ENCODE results near the gene USP34. TPM values are rescaled to one million over a fixed set of nuclear protein-coding genes. Genes with fewer than 3 reads are reported as not detected.
"Not testable (repeated sequence)": the region's sequence is repeated elsewhere in the genome, so short reads cannot be mapped to it uniquely, and the experiment has no call there.

USP34 gene
- total RNA-seq, 1 donor from 2014 or later: 157 TPM

GRCh38 chr2:61158356-61158955 lies 312.4 kb downstream of the USP34 start:
- H3K36me3 Mint-ChIP-seq: peaks cover 27% of the 10 kb centered on the region
- no peaks in the 10 kb centered on the region for H3K27me3 Mint-ChIP-seq (ENCODE audit: low read depth)
- no peak for DNase-seq (ENCODE audit: low spot score in 2 of 2, unreplicated experiment in 2 of 2)
- peaks cover 9% of the 10 kb centered on the region for H3K9me3 Mint-ChIP-seq
- no peak overlapping the region for H3K4me3 Mint-ChIP-seq
- no peak overlapping the region for H3K27ac Mint-ChIP-seq
- TF ChIP-seq CTCF (IDR thresholded peaks at IDR 0.05; ENCODE audit: unreplicated experiment): no peak
- H3K4me1 Mint-ChIP-seq: no peaks in the 10 kb centered on the region

GRCh38 chr2:61157371-61158003 lies 313.4 kb downstream of the USP34 start:
- TF ChIP-seq CTCF (IDR thresholded peaks at IDR 0.05; ENCODE audit: unreplicated experiment): no peak
- no peak for DNase-seq (ENCODE audit: low spot score in 2 of 2, unreplicated experiment in 2 of 2)
- Mint-ChIP-seq H3K4me3 (no peak overlapping the region), H3K9me3 (peaks cover 9% of the 10 kb centered on the region), H3K27me3 (ENCODE audit: low read depth) (no peaks in the 10 kb centered on the region), H3K4me1 (no peaks in the 10 kb centered on the region), H3K36me3 (peaks cover 23% of the 10 kb centered on the region), H3K27ac (no peak overlapping the region)

DNA sequence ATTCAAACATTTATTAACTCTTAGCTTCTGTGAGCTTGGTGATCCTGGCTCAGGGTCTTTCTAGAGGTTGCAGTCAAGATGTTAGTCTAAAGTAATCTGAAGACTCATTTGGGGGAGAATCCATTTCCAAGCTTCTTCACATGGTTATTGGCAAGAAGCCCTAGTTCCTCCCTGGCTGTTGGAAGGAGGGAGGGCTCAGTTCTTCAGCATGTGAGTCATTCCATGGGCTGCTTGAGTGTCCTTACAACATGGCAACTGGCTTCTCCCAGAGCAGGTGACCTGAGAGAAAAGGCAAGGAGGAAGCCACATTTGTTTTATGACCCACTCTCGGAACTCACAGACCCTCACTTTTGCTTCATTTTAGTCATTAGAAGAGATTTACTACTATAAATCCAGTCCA lies 319.5 kb downstream of the USP34 start:
- Mint-ChIP-seq H3K4me1 (no peaks in the 10 kb centered on the region), H3K27me3 (ENCODE audit: low read depth) (no peaks in the 10 kb centered on the region), H3K4me3 (no peak overlapping the region), H3K27ac (no peak overlapping the region), H3K9me3 (peaks cover 5% of the 10 kb centered on the region), H3K36me3 (peaks cover 25% of the 10 kb centered on the region)
- no peak for TF ChIP-seq CTCF (IDR thresholded peaks at IDR 0.05; ENCODE audit: unreplicated experiment)
- no peak for DNase-seq (ENCODE audit: low spot score in 2 of 2, unreplicated experiment in 2 of 2)

- Mint-ChIP-seq H3K9me3 (peaks cover 5% of the 10 kb centered on the region), H3K4me1 (peaks cover 5% of the 10 kb centered on the region), H3K4me3 (no peak overlapping the region), H3K36me3 (peaks cover 30% of the 10 kb centered on the region), H3K27ac (no peak overlapping the region), H3K27me3 (ENCODE audit: low read depth) (no peaks in the 10 kb centered on the region)
- DNase-seq (ENCODE audit: low spot score in 2 of 2, unreplicated experiment in 2 of 2): no peak
- TF ChIP-seq CTCF (IDR thresholded peaks at IDR 0.05; ENCODE audit: unreplicated experiment): no peak
These were observed 321.8 kb downstream of the USP34 start for GRCh38 chr2:61149074-61149473.

GRCh38 chr2:61148091-61148490 lies 322.8 kb downstream of the USP34 start:
- not testable (repeated sequence) for H3K27me3 Mint-ChIP-seq (ENCODE audit: low read depth); DNase-seq (ENCODE audit: low spot score in 2 of 2, unreplicated experiment in 2 of 2); H3K9me3 Mint-ChIP-seq; H3K4me1 Mint-ChIP-seq; H3K27ac Mint-ChIP-seq; H3K4me3 Mint-ChIP-seq
- peaks cover 30% of the 10 kb centered on the region for H3K36me3 Mint-ChIP-seq

- TF ChIP-seq CTCF (IDR thresholded peaks at IDR 0.05; ENCODE audit: unreplicated experiment): no peak
- no peak overlapping the region for H3K4me3 Mint-ChIP-seq
- H3K36me3 Mint-ChIP-seq: peaks cover 23% of the 10 kb centered on the region
- no peaks in the 10 kb centered on the region for H3K27me3 Mint-ChIP-seq (ENCODE audit: low read depth)
- H3K27ac Mint-ChIP-seq: no peak overlapping the region
- peaks cover 5% of the 10 kb centered on the region for H3K4me1 Mint-ChIP-seq
- no peak for DNase-seq (ENCODE audit: low spot score in 2 of 2, unreplicated experiment in 2 of 2)
- no peaks in the 10 kb centered on the region for H3K9me3 Mint-ChIP-seq
These were observed 324.9 kb downstream of the USP34 start for GRCh38 chr2:61145990-61146389.
